Gastroesophageal sphincter (tissue), 3 donors: ENCODE results near the gene SLC37A1.

Experiments used
- CTCF ChIP-seq, 4 experiments: fragments of 200-600 bp in 2 of 4; fragments of 450-650 bp in 2 of 4; sonication (generic) in 1 of 4; IDR thresholded peaks; one replicate each; pipeline ENCODE4 v1.5.1; 2017 to 2019; ENCODE audit warnings: antibody characterized with exemption in 4 of 4, mild to moderate bottlenecking in 2 of 4, moderate library complexity in 2 of 4
- EP300 ChIP-seq: sonication (generic); formaldehyde crosslinking; IDR thresholded peaks from one replicate; pipeline ENCODE4 v1.6.1; 2017; ENCODE audit warnings: antibody characterized with exemption, mild to moderate bottlenecking

- TF ChIP-seq CTCF (IDR thresholded peaks at IDR 0.05) (no peak), EP300 (no peak)
Observed at GRCh38 chr21:42614396-42614795, 100.7 kb downstream of the SLC37A1 start.
